ENCODE measurements around the gene CCNL1. TPM values are rescaled to one million over a fixed set of nuclear protein-coding genes. Genes with fewer than 3 reads are reported as not detected.

CCNL1 gene
- total RNA-seq, 2 donors from 2014 or later: 97.4 to 128 TPM

DNA sequence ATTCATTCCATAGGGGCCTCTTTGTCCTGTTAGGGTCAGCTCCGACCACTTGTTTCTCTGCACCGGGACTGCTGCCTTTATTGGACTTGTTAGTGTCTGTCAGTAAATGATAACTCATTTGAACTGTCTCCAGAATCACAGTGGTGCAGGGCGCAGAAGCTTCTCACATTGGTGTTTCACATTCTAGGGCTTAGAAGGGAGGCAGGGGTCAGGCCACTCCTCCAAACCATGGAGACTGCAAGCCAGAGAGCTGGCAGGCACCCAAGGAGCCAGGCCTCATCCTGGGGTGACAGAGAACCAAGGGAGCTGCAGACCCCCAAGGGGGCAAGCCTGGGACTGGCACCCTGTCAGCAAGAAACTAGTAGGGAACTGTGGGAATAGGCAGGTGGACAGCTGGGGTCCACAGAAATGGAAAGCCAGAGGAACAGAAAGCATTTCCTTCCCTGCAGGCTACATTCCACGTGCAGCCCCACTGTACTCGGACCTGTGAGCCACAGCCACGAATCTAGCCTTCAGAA is 49.1 kb downstream of the CCNL1 start:
- no peaks in the 10 kb centered on the region for H3K27me3 Mint-ChIP-seq (ENCODE audit: insufficient read depth)
- no peak for DNase-seq
- H3K27ac Mint-ChIP-seq: peak overlapping the region; percentile 77
- Histone ChIP-seq H3K27ac (ENCODE audit: low read depth, low read length) (no peak overlapping the region), H3K36me3 (ENCODE audit: control insufficient read depth, insufficient read depth, low read length) (no peaks in the 10 kb centered on the region), H3K9me3 (ENCODE audit: control insufficient read depth, low read length) (no peaks in the 10 kb centered on the region), H3K9ac (ENCODE audit: extremely low read depth, low read length, poor library complexity, severe bottlenecking) (no peak overlapping the region), H3K27me3 (ENCODE audit: control insufficient read depth, insufficient read depth, low read length, poor library complexity, severe bottlenecking) (no peaks in the 10 kb centered on the region), H3K4me3 (ENCODE audit: low read length) (no peak overlapping the region), H3K4me1 (ENCODE audit: control insufficient read depth, insufficient read depth, low read length) (peaks cover 18% of the 10 kb centered on the region)
- peaks cover 71% of the 10 kb centered on the region for H3K4me1 Mint-ChIP-seq
- H3K9me3 Mint-ChIP-seq: no peaks in the 10 kb centered on the region
- 88 to 96% methylated on average over 4 to 6 of the region's 6 CpGs for WGBS, 2 experiments (ENCODE audit: insufficient coverage in 1 of 2, insufficient read length in 1 of 2)
- TF ChIP-seq, protein P1, sequence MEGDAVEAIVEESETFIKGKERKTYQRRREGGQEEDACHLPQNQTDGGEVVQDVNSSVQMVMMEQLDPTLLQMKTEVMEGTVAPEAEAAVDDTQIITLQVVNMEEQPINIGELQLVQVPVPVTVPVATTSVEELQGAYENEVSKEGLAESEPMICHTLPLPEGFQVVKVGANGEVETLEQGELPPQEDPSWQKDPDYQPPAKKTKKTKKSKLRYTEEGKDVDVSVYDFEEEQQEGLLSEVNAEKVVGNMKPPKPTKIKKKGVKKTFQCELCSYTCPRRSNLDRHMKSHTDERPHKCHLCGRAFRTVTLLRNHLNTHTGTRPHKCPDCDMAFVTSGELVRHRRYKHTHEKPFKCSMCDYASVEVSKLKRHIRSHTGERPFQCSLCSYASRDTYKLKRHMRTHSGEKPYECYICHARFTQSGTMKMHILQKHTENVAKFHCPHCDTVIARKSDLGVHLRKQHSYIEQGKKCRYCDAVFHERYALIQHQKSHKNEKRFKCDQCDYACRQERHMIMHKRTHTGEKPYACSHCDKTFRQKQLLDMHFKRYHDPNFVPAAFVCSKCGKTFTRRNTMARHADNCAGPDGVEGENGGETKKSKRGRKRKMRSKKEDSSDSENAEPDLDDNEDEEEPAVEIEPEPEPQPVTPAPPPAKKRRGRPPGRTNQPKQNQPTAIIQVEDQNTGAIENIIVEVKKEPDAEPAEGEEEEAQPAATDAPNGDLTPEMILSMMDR (conservative IDR thresholded peaks at IDR 0.05): no peak
- no peaks in the 10 kb centered on the region for H3K36me3 Mint-ChIP-seq (ENCODE audit: low read depth)
- no peak overlapping the region for H3K4me3 Mint-ChIP-seq

DNA sequence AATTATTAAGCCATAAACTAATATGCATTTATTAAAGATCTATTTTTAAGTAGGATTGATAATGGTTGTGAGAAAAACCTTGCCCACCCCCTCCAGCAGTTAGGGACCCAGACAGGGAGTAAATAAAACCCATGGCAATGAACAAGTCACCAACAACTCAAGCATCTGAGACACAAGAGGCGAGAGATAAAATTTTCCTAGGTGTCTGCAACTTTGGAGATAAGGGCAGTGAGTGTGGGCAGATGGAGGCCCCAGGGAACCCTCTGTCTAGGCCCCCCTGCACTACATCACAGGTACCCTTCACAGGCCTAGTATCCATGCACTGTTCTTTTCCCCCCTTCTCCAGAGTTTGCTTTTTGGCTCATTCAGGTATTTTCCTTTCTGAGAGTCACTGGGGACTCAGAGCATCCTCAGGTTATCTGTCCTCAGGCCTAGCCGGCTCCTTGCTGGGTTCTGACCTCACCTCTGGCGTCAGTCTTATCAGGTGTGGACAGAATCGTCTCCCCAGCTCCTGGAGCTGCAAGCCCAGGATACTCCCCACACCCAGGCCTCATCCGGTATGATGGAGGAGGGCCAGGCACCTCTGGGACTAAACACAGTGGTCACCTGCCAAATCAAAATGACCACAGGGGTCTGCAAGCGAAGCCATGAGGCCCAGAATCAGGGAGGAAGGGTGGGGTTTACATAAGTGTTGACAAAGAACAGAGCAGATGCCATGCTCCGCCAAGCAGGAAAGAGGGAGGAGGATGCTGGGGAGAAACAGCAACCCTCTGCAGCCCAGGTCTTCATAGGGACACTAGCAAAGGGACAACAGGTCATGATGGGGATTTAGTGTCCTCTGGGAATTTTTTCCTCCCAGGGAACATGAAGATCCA is 50.4 kb downstream of the CCNL1 start:
- H3K4me1 ChIP-seq (ENCODE audit: control insufficient read depth, insufficient read depth, low read length): peaks cover 13% of the 10 kb centered on the region
- H3K4me1 Mint-ChIP-seq: peaks cover 72% of the 10 kb centered on the region
- no peaks in the 10 kb centered on the region for H3K9me3 ChIP-seq (ENCODE audit: control insufficient read depth, low read length)
- H3K27ac Mint-ChIP-seq: peak overlapping the region; percentile 93
- H3K4me3 ChIP-seq (ENCODE audit: low read length): no peak overlapping the region
- H3K27ac ChIP-seq (ENCODE audit: low read depth, low read length): no peak overlapping the region
- H3K4me3 Mint-ChIP-seq: peak overlapping the region; percentile 8
- no peaks in the 10 kb centered on the region for H3K9me3 Mint-ChIP-seq
- DNase-seq: peak; percentile 87
- peak overlapping the region; percentile 18 for H3K9ac ChIP-seq (ENCODE audit: extremely low read depth, low read length, poor library complexity, severe bottlenecking)
- H3K27me3 Mint-ChIP-seq (ENCODE audit: insufficient read depth): no peaks in the 10 kb centered on the region
- 38 to 54% methylated on average over 5 to 7 of the region's 7 CpGs for WGBS, 2 experiments (ENCODE audit: insufficient coverage in 1 of 2, insufficient read length in 1 of 2)
- no peaks in the 10 kb centered on the region for H3K36me3 ChIP-seq (ENCODE audit: control insufficient read depth, insufficient read depth, low read length)
- no peaks in the 10 kb centered on the region for H3K36me3 Mint-ChIP-seq (ENCODE audit: low read depth)
- TF ChIP-seq, protein P1 (conservative IDR thresholded peaks at IDR 0.05): no peak
- H3K27me3 ChIP-seq (ENCODE audit: control insufficient read depth, insufficient read depth, low read length, poor library complexity, severe bottlenecking): no peaks in the 10 kb centered on the region

DNA sequence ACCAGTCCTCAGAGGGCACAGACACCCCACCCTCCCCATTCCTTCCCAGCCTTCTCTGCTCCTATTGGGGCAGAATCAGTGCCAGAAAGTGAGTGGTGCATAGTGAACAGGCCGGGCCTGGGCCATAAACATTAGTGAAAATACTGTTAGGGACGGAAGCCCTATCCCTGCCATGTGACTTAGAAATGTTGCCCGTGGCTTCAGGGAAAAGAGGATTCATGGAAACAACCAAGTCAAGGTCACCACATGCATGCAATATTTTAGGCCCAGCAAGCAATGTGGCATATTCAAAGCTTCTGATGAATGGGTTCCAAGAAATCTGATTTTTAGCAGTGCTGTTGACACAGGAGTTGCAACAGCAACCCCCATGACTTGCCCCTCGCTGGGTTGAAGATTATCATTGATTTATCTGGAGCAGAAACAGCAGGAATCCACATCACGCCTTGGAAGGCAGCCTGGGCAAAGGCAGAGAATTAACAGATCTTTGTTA is 52.3 kb downstream of the CCNL1 start:
- no peak overlapping the region for H3K4me3 ChIP-seq (ENCODE audit: low read length)
- TF ChIP-seq, protein P1 (conservative IDR thresholded peaks at IDR 0.05): no peak
- H3K9ac ChIP-seq (ENCODE audit: extremely low read depth, low read length, poor library complexity, severe bottlenecking): no peak overlapping the region
- Mint-ChIP-seq H3K27ac (peak overlapping the region; percentile 93), H3K9me3 (no peaks in the 10 kb centered on the region), H3K27me3 (ENCODE audit: insufficient read depth) (no peaks in the 10 kb centered on the region), H3K4me3 (no peak overlapping the region), H3K4me1 (peaks cover 74% of the 10 kb centered on the region), H3K36me3 (ENCODE audit: low read depth) (no peaks in the 10 kb centered on the region)
- WGBS, 2 experiments (ENCODE audit: insufficient coverage in 1 of 2, insufficient read length in 1 of 2): 30 to 34% methylated on average over 4 to 5 of the region's 5 CpGs
- DNase-seq: peak; percentile 71
- H3K27me3 ChIP-seq (ENCODE audit: control insufficient read depth, insufficient read depth, low read length, poor library complexity, severe bottlenecking): no peaks in the 10 kb centered on the region
- H3K4me1 ChIP-seq (ENCODE audit: control insufficient read depth, insufficient read depth, low read length): peaks cover 23% of the 10 kb centered on the region
- H3K36me3 ChIP-seq (ENCODE audit: control insufficient read depth, insufficient read depth, low read length): no peaks in the 10 kb centered on the region
- no peaks in the 10 kb centered on the region for H3K9me3 ChIP-seq (ENCODE audit: control insufficient read depth, low read length)
- H3K27ac ChIP-seq (ENCODE audit: low read depth, low read length): no peak overlapping the region

Data from endodermal cell (in vitro differentiated cells).